SK-N-SH (cell line): ENCODE measurements around the gene PIGB. TPM values are rescaled to one million over a fixed set of nuclear protein-coding genes. Genes with fewer than 3 reads are reported as not detected.

Experiments
- CTCF ChIA-PET: fragments of 300-600, 350-600 bp; formaldehyde crosslinking; extraction: SDS; loops from one replicate; lab custom pipeline; 2021; lab: Yijun Ruan, JAX
- POLR2A ChIA-PET: fragments of 350-600 bp; sonication (Branson Sonifier 250); formaldehyde crosslinking; extraction: SDS; loops from one replicate; lab custom pipeline; 2020; ENCODE audit warnings: antibody characterized with exemption, inconsistent platforms; lab: Yijun Ruan, JAX
- DNase-seq: peaks from one replicate; pipeline ENCODE4 v3.0.0; 2012
- H2AFZ ChIP-seq: fragments of 200-600 bp; sonication (generic); 2 replicates; pipeline ENCODE4 v1.8.1; 2016; ENCODE audit warnings: antibody characterized with exemption, mild to moderate bottlenecking, low read depth
- H3F3A ChIP-seq: fragments of 200-600 bp; sonication (generic); replicated peaks from 2 replicates; pipeline ENCODE3; 2016; ENCODE audit warnings: antibody characterized with exemption, mild to moderate bottlenecking; ENCODE audit not compliant: insufficient read depth
- H3K27ac ChIP-seq, 2 experiments: fragments of 200-500 bp in 1 of 2; fragments of 200-600 bp in 1 of 2; sonication (Bioruptor generic) in 1 of 2; sonication (generic), shearing (Covaris generic) in 1 of 2; 2 replicates each; pipeline versions ENCODE4 v1.5.1 to v1.6.1; 2014 to 2016; ENCODE audit warnings: low read depth in 2 of 2, inconsistent platforms in 1 of 2, low read length in 1 of 2, mild to moderate bottlenecking in 1 of 2, mixed read lengths in 1 of 2
- H3K27me3 ChIP-seq: fragments of 200-600 bp; sonication (generic), shearing (Covaris generic); 2 replicates; pipeline ENCODE4 v1.6.1; 2016; ENCODE audit warnings: mixed run types; ENCODE audit not compliant: insufficient read depth
- H3K36me3 ChIP-seq, 2 experiments: fragments of 200-500 bp in 1 of 2; fragments of 200-600 bp in 1 of 2; sonication (Bioruptor generic) in 1 of 2; sonication (generic) in 1 of 2; replicated peaks in 1 of 2; 2 replicates each; pipeline versions ENCODE3 to v1.5.1; 2014 to 2016; ENCODE audit warnings: low read length in 1 of 2, mild to moderate bottlenecking in 1 of 2; ENCODE audit not compliant: insufficient read depth in 2 of 2, control insufficient read depth in 1 of 2
- H3K4me1 ChIP-seq, 2 experiments: fragments of 200-500 bp in 1 of 2; fragments of 200-600 bp in 1 of 2; sonication (Bioruptor generic) in 1 of 2; sonication (generic), shearing (Covaris generic) in 1 of 2; 2 replicates each; pipeline versions ENCODE4 v1.5.1 to v1.6.1; 2014 to 2016; ENCODE audit warnings: low read depth in 1 of 2, low read length in 1 of 2, mixed run types in 1 of 2; ENCODE audit not compliant: insufficient read depth in 2 of 2, control insufficient read depth in 1 of 2
- H3K4me2 ChIP-seq: fragments of 200-600 bp; sonication (generic), shearing (Covaris generic); 2 replicates; pipeline ENCODE4 v1.6.1; 2017; ENCODE audit warnings: mixed run types
- H3K4me3 ChIP-seq, 2 experiments: fragments of 200-500 bp in 1 of 2; fragments of 200-600 bp in 1 of 2; sonication (Bioruptor generic) in 1 of 2; sonication (generic), shearing (Covaris generic) in 1 of 2; 2 replicates each; pipeline versions ENCODE4 v1.5.1 to v1.8.1; 2014 to 2016; ENCODE audit warnings: low read depth in 2 of 2, inconsistent platforms in 1 of 2, low read length in 1 of 2, mild to moderate bottlenecking in 1 of 2, mixed read lengths in 1 of 2, moderate library complexity in 1 of 2
- H3K79me2 ChIP-seq: fragments of 200-600 bp; sonication (generic); 2 replicates; pipeline ENCODE4 v1.8.1; 2017; ENCODE audit warnings: mild to moderate bottlenecking; ENCODE audit not compliant: insufficient read depth
- H3K9ac ChIP-seq: fragments of 200-600 bp; sonication (generic); 2 replicates; pipeline ENCODE4 v1.6.1; 2017; ENCODE audit warnings: mixed run types
- H3K9me2 ChIP-seq: fragments of 200-600 bp; sonication (generic); 2 replicates; pipeline ENCODE4 v1.6.1; 2017; ENCODE audit warnings: mixed run types
- H3K9me3 ChIP-seq: fragments of 200-600 bp; sonication (generic); 2 replicates; pipeline ENCODE4 v1.6.1; 2017; ENCODE audit warnings: mixed run types, mild to moderate bottlenecking, moderate library complexity
- H4K20me1 ChIP-seq: fragments of 200-600 bp; sonication (generic); 2 replicates; pipeline ENCODE4 v1.6.1; 2017; ENCODE audit warnings: mild to moderate bottlenecking, mixed run types; ENCODE audit not compliant: insufficient read depth
- FOSL2 ChIP-seq: IDR thresholded peaks from 2 replicates; pipeline ENCODE4 v1.4.0; 2012; ENCODE audit warnings: low read depth, mild to moderate bottlenecking, moderate library complexity, borderline replicate concordance
- GABPA ChIP-seq: IDR thresholded peaks from 2 replicates; pipeline ENCODE4 v1.4.0; 2012; ENCODE audit warnings: low read depth, mild to moderate bottlenecking
- GATA2 ChIP-seq: sonication (generic); formaldehyde crosslinking; IDR thresholded peaks from 2 replicates; pipeline ENCODE4 v1.5.0; 2020; ENCODE audit warnings: mild to moderate bottlenecking, missing genetic modification reagents
- JUND ChIP-seq: IDR thresholded peaks from 2 replicates; pipeline ENCODE4 v1.4.0; 2012
- MXI1 ChIP-seq: IDR thresholded peaks from 2 replicates; pipeline ENCODE4 v1.6.1; 2012; ENCODE audit warnings: mild to moderate bottlenecking, low read depth, low read length, improper control_type of control experiment
- NFIC ChIP-seq: IDR thresholded peaks from 2 replicates; pipeline ENCODE4 v1.4.0; 2012; ENCODE audit warnings: borderline replicate concordance
- RXRA ChIP-seq: IDR thresholded peaks from 2 replicates; pipeline ENCODE4 v1.4.0; 2012; ENCODE audit warnings: low read depth, mild to moderate bottlenecking, borderline replicate concordance
- SIN3A ChIP-seq: IDR thresholded peaks from 2 replicates; pipeline ENCODE4 v1.6.1; 2012; ENCODE audit warnings: low read depth, mild to moderate bottlenecking, low read length, moderate library complexity, borderline replicate concordance
- YY1 ChIP-seq: IDR thresholded peaks from 2 replicates; pipeline ENCODE4 v1.4.0; 2012; ENCODE audit warnings: low read depth, mild to moderate bottlenecking
- WGBS: methylation state at CpG from one replicate; pipeline ENCODE4 v1.1.6; 2017; ENCODE audit warnings: low lambda C conversion rate; 5-methylcytosine and 5-hydroxymethylcytosine counted together
- polyA plus RNA-seq, 3 experiments: library from polyadenylated mRNA; depleted of rRNA; stranded (reverse); fragments of >200 nt; gene quantifications; 2 replicates each; pipeline ENCODE4 v1.2.3, GENCODE V29; 2012
- TF ChIP-seq, protein P1 (sequence below): IDR thresholded peaks from 2 replicates; pipeline ENCODE4 v1.6.1; 2012; ENCODE audit warnings: mild to moderate bottlenecking, low read depth, low read length, moderate library complexity
- TF ChIP-seq, protein P2 (sequence below): fragments of 200-600 bp; sonication (generic); IDR thresholded peaks from 2 replicates; pipeline ENCODE4 v1.6.1; 2017; ENCODE audit warnings: antibody characterized with exemption, mild to moderate bottlenecking, moderate library complexity
- TF ChIP-seq, protein P3 (sequence below): IDR thresholded peaks from 2 replicates; pipeline ENCODE4 v1.4.0; 2012; ENCODE audit warnings: low read depth
- TF ChIP-seq, protein P4 (sequence below): fragments of 150-350 bp; IDR thresholded peaks from 2 replicates; pipeline ENCODE4 v1.6.1; 2017; ENCODE audit warnings: antibody characterized with exemption, low read length, low read depth, borderline replicate concordance
- TF ChIP-seq, protein P5 (sequence below): IDR thresholded peaks from 2 replicates; pipeline ENCODE4; 2012

The PIGB gene
- polyA plus RNA-seq, 1 of the 3 experiments (the other 2 are of a cell fraction): 6.6 TPM

DNA sequence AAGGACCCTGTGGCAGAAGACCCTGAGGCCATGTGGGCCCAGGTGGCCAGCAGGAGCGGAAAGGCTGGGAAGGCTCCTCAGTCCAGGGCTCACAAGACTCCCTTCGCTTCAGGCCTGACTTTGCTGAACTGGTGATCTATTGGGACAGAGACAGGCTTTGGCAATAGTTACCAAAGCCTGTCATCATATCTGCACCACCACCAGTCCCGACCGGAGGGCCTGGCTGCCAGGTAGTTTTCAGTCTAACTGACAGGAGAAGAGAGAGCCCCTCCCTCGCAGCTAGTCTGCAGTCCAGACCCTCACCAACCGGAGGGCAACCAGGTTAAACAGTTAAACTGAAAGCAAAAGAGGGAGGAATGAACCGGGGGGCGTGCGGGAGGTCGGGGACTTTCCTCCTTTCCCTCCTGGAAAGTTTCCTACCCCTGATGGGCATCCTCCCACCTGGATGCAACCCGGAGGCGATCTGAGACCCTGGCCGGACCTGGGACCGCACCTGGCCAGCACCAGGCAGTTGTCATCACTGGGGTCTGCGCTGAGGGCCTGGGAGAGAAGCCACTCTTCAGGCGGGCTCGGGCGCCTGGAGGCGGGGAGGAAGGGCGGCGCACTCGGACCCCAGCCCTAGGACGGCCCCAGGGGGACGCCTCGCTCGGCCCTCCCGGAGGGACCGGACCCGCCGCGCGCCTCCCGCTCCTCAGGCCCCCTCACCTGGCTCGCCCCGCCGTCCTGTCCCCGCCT lies 29.8 kb upstream of the PIGB start:
- CTCF ChIA-PET: interaction anchor here (1.2 to 2.2 kb wide), 2 partner anchors 22 to 71 kb away, joined by 3 to 7 read pairs; no protein-coding TSS in a partner anchor
- peaks cover 4% of the 10 kb centered on the region for H3F3A ChIP-seq
- no peak for DNase-seq

DNA sequence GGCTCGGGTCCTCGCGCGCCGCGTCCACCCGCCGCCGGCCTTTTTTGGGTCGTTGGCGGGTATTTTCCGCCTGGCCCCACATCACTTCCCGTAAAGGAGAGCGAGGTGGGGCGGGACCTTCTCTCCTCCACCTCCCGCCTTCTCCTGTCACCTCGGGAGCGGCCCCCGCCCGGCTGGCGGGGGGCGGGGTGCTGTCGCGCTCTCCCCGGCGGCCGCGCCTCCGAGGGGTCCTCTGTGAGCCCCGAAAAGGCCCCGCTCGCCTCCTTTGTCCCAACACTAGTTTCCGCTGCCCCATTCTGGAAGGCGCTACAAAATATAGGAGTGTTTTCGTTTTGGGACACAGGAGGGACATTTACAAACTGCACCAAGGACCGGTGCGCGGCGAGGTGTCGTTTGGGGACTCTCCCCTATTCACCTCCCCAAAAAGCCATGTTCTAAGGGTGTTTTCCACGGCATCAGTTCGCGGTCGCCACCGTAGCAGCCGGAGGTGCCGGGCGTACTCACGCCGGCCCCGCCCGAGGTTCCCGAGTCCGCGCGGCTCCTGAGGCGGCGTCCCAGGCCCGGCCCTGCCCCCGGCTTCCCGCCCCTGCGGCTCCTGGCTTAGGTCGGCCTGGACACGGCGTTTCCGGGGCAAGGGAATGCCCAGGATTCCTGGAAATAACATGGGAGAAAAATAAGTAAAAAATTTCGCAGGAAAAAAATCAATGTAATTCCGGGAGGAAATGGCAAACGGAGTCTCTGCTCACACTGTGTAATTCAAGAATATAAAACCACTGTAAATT lies 29.1 kb upstream of the PIGB start, which contains the start of gene RAB27A:
RAB27A (minus strand) TSS at position 68 of the 782 bp plus-strand sequence. CDS start 54,879 bp downstream, outside the sequence.
- peaks cover 0 to 8% of the 10 kb centered on the region in 2 experiments; a peak in 1 of 4 replicates for H3K4me1 ChIP-seq
- WGBS: 1% methylated on average over 30 of the region's 69 CpGs
- H3K9me3 ChIP-seq: no peaks in the 10 kb centered on the region
- H3K79me2 ChIP-seq: peaks cover 8% of the 10 kb centered on the region; the same call in 1 of the 2 replicates
- no peaks in the 10 kb centered on the region for H3K36me3 ChIP-seq
- H3K9ac ChIP-seq: peak within 1 kb of the TSS; percentile 91
- DNase-seq: peak; percentile 85
- CTCF ChIA-PET: interaction anchor here (0.6 to 4.5 kb wide), 11 partner anchors 8 to 145 kb away, joined by 3 to 43 read pairs (median 4); no protein-coding TSS in a partner anchor
- H3K4me2 ChIP-seq: peak within 1 kb of the TSS; percentile 100
- no peaks in the 10 kb centered on the region for H3K9me2 ChIP-seq
- peak within 1 kb of the TSS; percentile 74 to 87 for H3K4me3 ChIP-seq
- H3F3A ChIP-seq: peaks cover 4% of the 10 kb centered on the region
- H3K27me3 ChIP-seq: no peaks in the 10 kb centered on the region
- peak within 1 kb of the TSS; percentile 71 to 88 for H3K27ac ChIP-seq
- POLR2A ChIA-PET: no interaction called here
- no peaks in the 10 kb centered on the region for H4K20me1 ChIP-seq
- H2AFZ ChIP-seq: peak within 1 kb of the TSS; percentile 98
- 0 out of 2 replicates have a peak, but pooled peaks have one; percentile 30 for TF ChIP-seq GABPA
- no peak for TF ChIP-seq FOSL2
- TF ChIP-seq JUND: no peak
- TF ChIP-seq, protein P1, sequence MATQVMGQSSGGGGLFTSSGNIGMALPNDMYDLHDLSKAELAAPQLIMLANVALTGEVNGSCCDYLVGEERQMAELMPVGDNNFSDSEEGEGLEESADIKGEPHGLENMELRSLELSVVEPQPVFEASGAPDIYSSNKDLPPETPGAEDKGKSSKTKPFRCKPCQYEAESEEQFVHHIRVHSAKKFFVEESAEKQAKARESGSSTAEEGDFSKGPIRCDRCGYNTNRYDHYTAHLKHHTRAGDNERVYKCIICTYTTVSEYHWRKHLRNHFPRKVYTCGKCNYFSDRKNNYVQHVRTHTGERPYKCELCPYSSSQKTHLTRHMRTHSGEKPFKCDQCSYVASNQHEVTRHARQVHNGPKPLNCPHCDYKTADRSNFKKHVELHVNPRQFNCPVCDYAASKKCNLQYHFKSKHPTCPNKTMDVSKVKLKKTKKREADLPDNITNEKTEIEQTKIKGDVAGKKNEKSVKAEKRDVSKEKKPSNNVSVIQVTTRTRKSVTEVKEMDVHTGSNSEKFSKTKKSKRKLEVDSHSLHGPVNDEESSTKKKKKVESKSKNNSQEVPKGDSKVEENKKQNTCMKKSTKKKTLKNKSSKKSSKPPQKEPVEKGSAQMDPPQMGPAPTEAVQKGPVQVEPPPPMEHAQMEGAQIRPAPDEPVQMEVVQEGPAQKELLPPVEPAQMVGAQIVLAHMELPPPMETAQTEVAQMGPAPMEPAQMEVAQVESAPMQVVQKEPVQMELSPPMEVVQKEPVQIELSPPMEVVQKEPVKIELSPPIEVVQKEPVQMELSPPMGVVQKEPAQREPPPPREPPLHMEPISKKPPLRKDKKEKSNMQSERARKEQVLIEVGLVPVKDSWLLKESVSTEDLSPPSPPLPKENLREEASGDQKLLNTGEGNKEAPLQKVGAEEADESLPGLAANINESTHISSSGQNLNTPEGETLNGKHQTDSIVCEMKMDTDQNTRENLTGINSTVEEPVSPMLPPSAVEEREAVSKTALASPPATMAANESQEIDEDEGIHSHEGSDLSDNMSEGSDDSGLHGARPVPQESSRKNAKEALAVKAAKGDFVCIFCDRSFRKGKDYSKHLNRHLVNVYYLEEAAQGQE: no peak
- TF ChIP-seq YY1: no peak
- TF ChIP-seq SIN3A: peak; percentile 74; the same call in 1 of the 2 replicates
- TF ChIP-seq, protein P2, sequence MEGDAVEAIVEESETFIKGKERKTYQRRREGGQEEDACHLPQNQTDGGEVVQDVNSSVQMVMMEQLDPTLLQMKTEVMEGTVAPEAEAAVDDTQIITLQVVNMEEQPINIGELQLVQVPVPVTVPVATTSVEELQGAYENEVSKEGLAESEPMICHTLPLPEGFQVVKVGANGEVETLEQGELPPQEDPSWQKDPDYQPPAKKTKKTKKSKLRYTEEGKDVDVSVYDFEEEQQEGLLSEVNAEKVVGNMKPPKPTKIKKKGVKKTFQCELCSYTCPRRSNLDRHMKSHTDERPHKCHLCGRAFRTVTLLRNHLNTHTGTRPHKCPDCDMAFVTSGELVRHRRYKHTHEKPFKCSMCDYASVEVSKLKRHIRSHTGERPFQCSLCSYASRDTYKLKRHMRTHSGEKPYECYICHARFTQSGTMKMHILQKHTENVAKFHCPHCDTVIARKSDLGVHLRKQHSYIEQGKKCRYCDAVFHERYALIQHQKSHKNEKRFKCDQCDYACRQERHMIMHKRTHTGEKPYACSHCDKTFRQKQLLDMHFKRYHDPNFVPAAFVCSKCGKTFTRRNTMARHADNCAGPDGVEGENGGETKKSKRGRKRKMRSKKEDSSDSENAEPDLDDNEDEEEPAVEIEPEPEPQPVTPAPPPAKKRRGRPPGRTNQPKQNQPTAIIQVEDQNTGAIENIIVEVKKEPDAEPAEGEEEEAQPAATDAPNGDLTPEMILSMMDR: no peak
- TF ChIP-seq, protein P3, sequence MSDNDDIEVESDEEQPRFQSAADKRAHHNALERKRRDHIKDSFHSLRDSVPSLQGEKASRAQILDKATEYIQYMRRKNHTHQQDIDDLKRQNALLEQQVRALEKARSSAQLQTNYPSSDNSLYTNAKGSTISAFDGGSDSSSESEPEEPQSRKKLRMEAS: peak; percentile 31; the same call in 1 of the 2 replicates
- peak; percentile 86 for TF ChIP-seq MXI1
- no peak for TF ChIP-seq NFIC

More for the DNA sequence above, 29.8 kb upstream of the PIGB start:
- Histone ChIP-seq H4K20me1 (no peaks in the 10 kb centered on the region), H3K27ac (peak overlapping the region; percentile 15 to 88; a peak in 2 of 4 replicates), H3K4me3 (peak overlapping the region; percentile 74 to 87), H3K9ac (peak overlapping the region; percentile 91), H3K27me3 (no peaks in the 10 kb centered on the region), H3K9me3 (no peaks in the 10 kb centered on the region), H3K36me3 (no peaks in the 10 kb centered on the region), H3K4me2 (peak overlapping the region; percentile 100), H2AFZ (peak overlapping the region; percentile 98; the same call in 1 of the 2 replicates), H3K79me2 (peaks cover 8% of the 10 kb centered on the region; the same call in 1 of the 2 replicates), H3K9me2 (no peaks in the 10 kb centered on the region)
- POLR2A ChIA-PET: interaction anchor here (0.7 kb wide), 1 partner anchor 72 kb away, joined by 3 read pairs; no protein-coding TSS in a partner anchor
- TF ChIP-seq, protein P4, sequence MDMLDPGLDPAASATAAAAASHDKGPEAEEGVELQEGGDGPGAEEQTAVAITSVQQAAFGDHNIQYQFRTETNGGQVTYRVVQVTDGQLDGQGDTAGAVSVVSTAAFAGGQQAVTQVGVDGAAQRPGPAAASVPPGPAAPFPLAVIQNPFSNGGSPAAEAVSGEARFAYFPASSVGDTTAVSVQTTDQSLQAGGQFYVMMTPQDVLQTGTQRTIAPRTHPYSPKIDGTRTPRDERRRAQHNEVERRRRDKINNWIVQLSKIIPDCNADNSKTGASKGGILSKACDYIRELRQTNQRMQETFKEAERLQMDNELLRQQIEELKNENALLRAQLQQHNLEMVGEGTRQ: no peak
- TF ChIP-seq RXRA: no peak
- TF ChIP-seq, protein P5, sequence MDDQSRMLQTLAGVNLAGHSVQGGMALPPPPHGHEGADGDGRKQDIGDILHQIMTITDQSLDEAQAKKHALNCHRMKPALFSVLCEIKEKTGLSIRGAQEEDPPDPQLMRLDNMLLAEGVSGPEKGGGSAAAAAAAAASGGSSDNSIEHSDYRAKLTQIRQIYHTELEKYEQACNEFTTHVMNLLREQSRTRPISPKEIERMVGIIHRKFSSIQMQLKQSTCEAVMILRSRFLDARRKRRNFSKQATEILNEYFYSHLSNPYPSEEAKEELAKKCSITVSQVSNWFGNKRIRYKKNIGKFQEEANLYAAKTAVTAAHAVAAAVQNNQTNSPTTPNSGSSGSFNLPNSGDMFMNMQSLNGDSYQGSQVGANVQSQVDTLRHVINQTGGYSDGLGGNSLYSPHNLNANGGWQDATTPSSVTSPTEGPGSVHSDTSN: no peak
- TF ChIP-seq GATA2 (CRISPR knock-in tag): no peak
- TF ChIP-seq FOSL2: no peak
- TF ChIP-seq, all 33 proteins: peak for 0
- WGBS: 12% methylated on average over 10 of the region's 37 CpGs
- peaks cover 0 to 11% of the 10 kb centered on the region in 2 experiments; a peak in 1 of 4 replicates for H3K4me1 ChIP-seq
